Activated CD4-positive, alpha-beta T cell treated with anti-CD3 and anti-CD28 coated beads, Interleukin-2, amount 50 U/mL, for 48 hours (primary cell): ENCODE measurements around the gene CD209.
"Not testable (repeated sequence)": the region's sequence is repeated elsewhere in the genome, so short reads cannot be mapped to it uniquely, and the experiment has no call there.

Experiments used
- DNase-seq, 2 experiments: peaks; one replicate each; pipeline ENCODE4 v3.0.0-alpha.2; 2020

CD209 gene

DNA sequence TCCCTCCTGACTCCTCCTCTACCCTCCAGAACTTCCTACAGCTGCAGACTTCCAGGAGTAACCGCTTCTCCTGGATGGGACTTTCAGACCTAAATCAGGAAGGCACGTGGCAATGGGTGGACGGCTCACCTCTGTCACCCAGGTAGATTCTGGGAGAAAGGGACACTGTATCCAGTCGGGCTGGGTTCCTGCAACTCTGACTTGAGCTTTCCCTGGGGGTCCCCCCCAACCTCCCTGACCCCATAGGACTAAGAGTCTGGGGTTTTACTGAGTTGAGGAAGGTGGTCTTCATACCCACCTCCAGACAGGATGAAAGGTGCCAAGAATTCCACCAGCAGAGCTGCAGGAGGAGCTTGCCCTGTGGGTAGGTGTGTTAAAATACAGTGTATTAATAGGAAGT, 20.2 kb upstream of the CD209 start:
- DNase-seq = no peak

DNA sequence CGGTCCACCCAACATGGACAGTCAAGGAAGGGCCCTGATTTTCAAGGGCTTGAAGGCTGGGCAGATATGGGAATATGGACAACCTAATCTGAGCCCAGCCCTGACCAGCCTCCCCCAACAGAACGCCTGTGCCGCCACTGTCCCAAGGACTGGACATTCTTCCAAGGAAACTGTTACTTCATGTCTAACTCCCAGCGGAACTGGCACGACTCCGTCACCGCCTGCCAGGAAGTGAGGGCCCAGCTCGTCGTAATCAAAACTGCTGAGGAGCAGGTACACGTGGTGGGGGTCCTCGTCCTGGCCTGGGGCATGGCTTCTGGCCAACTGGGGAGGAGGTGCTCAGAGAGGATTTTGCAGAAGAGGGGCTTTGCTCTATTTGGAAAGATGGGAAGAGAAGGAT, 19.2 kb upstream of the CD209 start:
- DNase-seq = no peak

DNA sequence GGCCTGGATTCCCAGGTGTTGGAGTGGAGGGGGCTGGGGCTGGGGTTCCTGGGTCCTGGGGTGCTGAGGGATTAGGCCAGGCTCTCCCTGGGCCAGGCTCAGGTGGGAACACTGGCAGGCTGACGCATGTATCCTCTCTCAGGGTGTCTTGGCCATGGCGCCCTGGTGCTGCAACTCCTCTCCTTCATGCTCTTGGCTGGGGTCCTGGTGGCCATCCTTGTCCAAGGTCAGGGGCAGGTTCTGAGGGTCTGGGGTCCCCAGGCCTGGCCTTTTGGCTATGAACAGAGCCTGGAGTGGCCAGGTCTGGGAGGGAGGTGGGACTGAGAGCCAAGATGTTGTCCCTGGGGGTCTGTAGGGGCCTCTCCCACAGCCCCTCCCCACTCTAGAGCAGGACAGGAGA, 17.7 kb upstream of the CD209 start:
- not testable (repeated sequence) for DNase-seq

DNA sequence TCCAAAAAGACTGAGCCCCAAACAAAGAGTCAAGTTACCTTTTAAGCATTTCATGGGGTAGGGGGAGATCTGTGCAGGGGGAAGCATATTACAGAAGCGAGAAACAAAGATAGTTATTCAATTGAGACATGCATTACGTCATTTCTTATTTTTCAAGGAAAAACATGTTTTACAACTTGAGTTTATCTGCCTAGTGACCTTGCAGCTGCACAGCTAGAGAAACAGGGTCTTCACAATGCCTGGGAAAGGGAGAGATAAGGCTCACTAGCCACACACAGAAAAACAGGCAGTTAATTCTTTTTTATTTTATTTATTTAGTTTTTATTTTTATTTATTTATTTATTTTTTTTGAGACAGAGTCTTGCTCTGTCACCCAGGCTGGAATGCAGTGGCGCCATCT, 16.8 kb upstream of the CD209 start:
- not testable (repeated sequence) for DNase-seq

DNA sequence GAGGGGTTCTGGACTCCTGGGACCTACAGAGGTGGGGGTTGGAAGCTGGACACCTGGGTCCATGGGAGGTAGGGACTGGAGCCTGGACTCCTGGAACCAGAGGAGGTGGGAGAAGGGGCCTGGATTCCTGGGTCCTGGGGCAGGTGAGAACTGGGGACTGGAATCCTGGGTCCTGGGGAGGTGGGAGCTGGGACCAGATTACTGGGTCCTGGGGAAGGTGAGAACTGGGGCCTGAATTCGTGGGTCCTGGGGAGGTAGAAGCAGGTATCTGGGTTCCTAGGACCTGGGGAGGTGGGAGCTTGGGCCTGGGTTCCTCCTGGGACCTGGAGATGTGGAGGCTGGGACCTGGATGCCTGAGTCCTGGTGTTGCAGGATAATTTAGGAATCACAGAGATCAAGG, 16.4 kb upstream of the CD209 start:
- no peak for DNase-seq

DNA sequence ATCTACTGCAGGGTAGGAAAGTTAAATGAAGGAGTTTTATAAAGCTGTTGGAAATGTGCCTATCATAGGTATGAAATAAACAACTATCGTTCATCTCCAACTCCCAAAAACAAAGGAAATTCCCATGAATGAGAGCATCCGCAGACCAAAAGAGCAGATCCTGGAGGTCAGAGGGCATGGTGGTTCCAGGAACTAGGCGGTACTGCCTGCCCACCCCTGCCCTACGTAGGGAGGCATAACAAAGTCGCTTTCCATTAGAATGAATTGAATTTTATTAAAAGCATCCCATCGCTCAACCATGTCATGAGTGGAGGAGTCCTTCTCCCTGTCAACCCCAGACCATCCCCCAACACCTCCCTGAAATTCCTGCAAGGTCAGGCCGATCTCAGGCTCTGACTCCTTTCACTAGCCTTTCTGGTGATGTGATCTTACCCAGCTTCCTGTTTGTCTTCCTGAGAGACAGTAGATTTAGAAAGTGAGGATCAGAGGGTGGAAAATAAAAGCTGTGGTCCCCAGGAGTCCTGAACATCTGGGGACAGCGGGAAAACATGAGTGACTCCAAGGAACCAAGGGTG, 15.5 kb upstream of the CD209 start, which contains the start of gene CLEC4M:
Gene CLEC4M, plus strand, starts transcription at position 525 of the 575 bp plus-strand sequence. Its CDS starts 24 bp downstream, at position 549.
- no peak for DNase-seq

DNA sequence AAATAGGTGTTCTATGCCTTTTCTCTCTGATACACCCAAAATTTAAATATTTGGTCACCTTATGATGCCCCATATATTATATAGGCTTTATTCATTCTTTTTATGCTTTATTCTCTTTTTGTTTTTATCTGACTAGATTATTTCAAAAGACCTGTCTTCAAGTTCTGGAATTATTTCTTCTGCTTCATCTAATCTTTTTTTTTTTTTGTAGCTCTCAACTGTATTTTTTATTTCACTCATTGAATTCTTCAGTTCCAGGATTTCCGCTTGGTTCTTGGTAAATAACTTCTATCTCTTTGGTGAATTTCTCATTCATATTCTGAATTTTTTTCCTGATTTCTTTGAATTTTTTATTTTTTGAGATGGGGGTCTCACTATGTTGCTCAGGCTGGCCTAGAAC, 11.8 kb upstream of the CD209 start:
- no peak for DNase-seq

DNA sequence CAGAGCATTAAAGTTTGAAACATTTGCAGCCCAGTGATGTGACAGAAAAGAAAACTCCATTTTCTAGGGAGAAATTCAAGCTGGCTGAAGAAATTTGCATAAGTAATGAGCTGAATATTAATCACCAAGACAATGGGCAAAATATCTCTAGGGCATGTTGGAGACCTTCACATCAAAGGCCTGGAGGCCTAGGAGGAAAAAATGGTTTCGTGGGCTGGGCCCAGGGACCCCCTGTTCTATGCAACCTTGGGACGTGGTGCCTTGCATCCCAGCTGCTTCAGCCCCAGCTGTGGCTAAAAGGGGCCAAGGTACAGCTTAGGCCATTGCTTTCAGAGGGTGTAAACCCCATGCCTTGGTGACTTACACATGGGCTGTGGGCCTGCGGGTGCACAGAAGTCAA, 10.0 kb upstream of the CD209 start:
- DNase-seq = no peak

DNA sequence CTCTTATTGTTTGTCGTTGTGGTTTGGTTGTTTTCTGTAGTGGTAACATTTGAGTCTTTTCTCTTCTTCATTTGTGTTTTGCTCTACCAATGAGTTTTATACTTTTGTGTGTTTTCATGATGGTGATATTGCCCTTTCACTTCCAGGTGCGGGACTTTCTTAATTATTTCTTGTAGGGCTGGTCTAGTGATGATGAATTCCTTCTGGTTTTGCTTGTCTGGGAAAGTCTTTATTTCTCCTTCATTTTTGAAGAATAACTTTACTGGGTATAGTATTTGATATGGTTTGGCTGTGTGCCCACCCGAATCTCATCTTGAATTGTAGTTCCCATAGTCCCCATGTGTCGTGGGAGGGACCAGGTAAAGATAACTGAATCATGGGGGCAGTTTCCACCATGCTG, 8.9 kb upstream of the CD209 start:
- no peak for DNase-seq

DNA sequence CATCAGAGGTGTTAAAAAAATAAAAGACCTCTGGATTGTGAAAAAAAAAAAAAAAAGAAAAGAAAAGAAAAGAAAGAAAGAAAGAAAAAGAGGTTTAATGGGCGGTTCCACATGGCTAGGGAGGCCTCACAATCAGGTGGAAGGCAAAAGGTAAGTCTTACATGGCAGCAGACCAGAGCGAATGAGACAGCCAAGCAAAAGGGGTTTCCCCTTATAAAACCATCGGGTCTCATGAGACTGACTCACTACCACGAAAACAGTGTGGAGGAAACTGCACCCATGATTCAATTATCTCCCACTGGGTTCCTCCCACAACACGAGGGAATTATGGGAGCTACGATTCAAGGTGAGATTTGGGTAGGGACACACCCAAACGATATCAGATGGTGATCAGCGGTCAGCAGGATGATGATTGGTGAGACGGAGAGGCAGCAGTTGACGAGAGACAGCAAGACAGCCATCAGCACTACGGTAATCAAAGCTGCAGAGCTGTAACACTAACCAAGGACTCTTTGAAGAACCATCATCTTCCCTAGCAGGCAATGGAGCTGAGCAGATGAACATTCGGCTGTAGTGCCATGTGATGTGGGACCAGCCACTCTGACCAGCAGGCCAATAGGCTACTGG, 3.9 kb upstream of the CD209 start:
- peak; percentile 32 to 52 for DNase-seq

DNA sequence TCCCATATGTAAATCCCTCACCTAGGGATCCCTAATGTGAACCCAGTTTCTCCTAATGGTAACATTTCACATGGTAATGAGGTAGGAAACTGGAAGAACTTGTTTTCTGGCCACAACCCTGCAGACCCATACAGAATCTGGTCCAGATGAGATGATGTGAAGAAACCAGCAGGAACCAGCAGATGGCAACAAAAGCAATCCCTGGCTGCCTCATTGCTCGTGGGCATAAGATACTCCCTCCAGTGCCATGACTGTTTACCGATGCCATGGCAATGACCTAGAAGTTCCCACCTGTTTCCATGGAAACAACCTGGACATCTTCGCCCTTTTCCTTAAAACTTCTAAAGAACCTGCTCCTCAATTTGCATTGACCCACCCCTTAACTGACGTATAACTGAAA, 1.4 kb upstream of the CD209 start:
- no peak for DNase-seq

DNA sequence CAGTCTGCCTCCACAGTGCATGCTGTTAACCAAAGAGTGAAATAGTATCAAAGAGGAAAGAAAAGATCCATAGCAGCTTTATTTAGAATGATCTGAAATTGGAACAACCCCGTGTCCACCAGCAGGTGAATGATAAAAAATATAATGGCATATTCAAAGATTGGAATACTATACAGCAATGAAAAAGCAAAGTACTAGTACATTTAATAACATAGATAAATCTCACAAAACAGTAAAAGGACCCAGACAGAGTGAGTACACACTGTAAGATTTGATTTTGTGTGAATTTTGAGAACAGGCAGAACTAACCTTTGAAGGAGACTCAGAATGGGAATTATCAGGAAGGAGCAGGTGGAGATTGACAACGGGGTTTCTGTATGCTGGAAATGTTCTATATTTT, 837 bp upstream of the CD209 start:
- DNase-seq = no peak

DNA sequence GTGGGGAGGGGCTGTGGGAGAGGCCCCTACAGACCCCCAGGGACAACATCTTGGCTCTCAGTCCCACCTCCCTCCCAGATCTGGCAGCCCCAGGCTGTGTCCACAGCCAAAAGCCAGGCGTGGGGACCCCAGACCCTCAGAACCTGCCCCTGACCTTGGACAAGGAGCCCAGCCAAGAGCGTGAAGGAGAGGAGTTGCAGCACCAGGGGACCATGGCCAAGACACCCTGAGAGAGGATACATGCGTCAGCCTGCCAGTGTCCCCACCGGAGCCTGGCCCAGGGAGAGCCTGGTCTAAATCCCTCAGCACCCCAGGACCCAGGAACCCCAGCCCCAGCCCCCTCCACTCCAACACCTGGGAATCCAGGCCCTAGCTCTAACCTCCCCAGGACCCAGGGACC, 1.0 kb downstream of the CD209 start:
- DNase-seq = not testable (repeated sequence)

DNA sequence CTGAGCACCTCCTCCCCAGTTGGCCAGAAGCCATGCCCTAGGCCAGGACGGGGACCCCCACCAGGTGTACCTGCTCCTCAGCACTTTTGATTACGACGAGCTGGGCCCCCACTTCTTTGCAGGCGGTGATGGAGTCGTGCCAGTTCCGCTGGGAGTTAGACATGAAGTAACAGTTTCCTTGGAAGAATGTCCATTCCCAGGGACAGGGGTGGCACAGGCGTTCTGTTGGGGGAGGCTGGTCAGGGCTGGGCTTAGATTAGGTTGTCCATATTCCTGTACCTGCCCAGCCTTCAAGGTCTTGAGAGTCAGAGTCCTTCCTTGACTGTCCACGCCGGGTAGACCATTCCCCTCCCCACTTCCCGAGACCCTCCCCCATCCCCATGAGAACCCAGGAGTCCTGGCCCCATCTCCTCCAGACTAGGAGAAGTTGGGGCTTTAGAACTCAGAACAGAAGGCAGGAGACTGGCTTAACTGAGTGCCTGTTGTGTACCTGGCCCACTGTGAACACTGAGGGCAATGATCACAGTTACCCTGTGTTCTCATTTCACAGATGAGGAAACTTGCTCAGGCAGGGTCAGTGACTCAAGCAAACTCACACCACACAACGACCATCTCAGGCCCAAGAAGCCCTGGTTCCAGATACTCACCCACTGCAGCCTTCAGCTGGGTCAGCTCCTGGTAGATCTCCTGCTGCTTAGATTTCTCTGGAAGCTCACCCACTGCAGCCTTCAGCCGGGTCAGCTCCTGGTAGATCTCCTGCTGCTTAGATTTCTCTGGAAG, 2.3 kb downstream of the CD209 start:
- no peak for DNase-seq

DNA sequence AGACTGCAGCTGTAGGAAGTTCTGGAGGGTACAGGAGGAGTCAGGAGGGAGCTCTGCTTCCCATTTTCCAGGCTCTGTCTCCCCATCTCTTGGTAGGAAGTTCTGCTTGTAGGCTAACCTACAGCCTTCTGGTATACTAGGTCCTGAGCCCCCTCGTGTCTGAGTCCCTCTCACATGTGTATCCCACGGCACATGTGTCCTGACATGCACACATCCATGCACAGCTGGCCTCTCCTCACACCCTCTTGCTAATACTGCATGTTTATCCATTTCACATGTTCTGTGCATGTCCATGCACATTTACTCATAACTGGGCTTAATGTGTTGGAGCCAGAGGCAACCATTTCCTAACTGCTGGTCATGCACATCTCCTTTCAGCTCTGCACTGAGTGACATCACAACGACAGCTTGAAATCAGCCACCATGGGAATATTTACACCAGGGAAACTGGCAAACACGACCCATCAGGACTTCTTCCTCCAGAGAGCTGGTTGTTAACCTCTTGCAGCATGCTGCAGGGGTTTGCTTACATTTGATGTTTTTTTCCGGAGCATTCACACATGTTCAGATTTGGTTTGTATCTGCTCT, 3.0 kb downstream of the CD209 start:
- no peak for DNase-seq

DNA sequence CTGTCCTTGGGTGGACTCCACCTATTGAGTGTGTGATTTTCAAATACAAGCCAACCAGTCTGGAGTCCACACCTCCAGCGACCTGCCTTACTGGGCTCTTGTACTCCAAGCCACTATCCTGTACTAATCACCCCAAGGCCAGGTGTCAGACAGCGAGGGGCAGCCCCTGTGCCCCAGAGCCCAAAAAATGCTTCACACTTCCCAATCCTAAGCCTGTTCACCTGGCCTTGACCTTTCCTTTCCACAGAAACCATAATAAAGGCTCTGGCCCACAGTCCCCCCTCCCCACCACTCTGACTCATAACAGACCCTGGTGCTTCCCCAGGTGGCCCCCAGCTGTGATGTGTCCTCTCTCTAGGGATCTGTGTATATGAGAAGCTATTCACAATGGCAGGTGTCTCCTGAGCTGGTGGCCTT, 3.9 kb downstream of the CD209 start:
- DNase-seq = no peak

DNA sequence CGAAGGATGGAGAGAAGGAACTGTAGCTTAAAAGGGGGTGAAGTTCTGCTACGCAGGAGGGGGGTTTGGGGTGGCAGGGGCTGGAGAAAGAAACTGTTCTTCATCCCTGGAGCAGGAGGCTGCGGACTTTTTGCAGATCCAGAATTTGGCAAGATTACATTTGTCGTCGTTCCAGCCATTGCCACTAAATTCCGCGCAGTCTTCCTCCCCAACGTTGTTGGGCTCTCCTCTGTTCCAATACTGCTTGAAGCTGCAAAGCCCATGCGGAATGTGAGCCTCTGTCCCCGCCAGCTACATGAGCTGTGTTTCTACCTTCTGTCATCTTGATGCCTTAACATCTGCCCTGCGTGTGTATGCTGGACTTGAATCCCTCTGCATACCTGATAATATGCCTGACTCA, 4.3 kb downstream of the CD209 start:
- DNase-seq = no peak

DNA sequence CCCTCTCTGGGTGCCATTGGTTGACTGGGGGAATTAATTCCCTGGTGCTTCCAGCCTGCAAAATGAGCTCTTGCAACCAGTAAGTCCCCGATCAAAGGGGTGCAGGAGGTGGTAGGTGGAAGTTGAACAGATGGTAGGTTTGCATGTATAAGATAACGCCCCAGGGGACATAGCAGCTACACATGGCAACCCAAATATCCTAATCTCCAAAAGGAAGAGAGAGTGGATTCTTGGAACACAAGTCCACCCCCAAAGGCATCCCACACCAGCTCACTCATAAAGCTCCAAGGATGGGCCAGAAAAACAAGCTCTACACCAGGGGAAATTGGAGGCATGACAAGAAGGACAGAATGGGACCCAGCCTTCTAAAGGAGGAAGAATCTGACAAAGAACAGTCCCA, 4.8 kb downstream of the CD209 start:
- no peak for DNase-seq

DNA sequence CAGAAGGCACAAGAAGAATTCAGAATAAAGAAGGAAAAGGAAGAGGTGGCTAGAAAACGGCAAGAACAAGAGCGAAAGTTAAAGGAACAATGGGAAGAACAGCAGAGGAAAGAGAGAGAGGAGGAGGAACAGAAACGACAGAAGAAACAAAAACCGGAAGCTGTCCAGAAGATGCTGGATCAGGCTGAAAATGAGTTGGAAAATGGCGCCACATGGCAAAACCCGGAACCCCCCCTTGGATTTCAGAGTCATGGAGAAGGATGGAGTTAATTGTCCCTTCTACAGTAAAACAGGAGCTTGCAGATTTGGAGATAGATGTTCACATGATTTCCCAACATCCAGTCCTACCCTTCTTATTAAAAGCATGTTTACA, 6.7 kb downstream of the CD209 start:
- DNase-seq = no peak

DNA sequence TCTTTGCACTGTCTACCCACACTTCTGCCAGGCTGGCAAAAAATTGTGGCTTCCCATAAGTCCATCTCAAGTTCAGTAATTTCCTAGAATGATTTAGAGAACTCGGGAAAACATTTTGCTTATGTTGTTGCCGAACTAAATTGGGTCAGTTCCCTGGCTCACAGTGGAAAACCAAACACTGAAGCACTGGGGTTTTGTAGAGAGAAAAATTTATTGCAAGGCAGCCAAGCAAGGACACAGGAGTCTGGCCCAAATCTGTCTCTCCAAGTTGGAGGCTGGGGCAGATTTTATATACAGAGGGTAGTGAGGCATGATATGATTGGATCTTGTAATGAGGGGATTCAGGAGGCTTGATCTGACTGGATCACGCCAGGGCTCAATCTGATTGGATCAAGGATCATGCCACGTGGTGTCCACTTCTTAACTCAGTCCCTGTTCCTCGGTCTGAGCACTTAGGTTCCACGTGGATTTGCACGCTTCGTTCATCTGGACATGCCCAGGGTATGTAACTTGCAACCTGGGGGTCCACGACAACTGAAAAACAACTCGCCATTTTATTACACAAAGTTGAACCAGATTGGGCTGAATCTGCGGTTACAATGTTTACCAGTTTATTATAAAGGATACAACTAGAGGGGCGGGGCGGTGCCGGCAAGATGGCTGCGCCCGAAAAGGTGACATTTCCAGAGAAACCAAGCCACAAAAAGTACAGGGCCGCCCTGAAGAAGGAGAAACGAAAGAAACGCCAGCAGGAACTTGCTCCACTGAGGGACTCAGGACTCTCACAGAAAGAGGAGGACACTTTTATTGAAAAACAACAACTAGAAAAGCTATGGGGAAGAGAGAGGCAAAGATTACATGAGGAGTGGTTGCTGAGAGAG, 7.3 kb downstream of the CD209 start:
- DNase-seq = no peak

DNA sequence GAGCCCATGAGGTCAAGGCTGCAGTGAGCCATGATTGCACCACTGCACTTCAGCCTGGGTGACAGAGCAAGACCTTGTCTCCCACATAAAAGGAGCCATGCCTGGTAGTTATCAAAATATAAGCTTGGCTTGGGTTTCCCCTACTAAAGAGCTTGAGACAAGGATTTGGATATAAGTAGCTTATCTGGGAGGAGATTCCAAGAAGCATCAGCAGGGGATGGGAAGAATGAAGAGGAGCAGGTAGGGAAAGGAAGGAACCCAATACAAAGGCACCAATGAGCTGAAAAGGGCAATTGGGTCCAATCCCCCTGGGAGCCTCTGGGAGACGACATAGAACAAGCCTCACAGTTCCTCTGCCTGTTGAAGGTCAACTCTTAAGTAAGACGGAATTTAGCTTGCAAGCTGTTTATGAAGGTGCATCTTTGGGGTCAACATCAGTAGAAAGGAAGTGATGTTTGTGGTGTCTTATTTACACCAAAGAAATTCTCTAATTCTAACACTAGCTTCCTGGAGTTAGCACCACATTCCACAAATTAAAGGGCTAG, 8.1 kb downstream of the CD209 start:
- no peak for DNase-seq

DNA sequence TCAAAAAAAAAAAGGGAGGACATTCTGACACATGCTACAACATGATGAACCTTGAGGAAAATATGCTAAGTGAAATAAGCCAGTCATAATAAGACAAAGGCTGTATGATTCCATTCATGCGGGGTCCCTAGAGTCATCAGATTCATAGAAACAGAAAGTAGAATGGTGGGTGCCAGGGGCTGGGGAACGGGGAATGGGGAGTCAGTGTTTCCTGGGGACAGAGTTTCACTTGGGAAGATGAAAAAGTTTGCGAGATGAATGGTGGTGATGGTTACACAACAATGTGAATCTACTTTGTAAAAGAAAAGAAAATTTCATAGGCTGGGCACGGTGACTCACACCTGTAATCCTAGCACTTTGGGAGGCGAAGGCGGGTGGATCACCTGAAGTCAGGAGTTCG, 9.3 kb downstream of the CD209 start:
- peak; percentile 52 to 67 for DNase-seq

DNA sequence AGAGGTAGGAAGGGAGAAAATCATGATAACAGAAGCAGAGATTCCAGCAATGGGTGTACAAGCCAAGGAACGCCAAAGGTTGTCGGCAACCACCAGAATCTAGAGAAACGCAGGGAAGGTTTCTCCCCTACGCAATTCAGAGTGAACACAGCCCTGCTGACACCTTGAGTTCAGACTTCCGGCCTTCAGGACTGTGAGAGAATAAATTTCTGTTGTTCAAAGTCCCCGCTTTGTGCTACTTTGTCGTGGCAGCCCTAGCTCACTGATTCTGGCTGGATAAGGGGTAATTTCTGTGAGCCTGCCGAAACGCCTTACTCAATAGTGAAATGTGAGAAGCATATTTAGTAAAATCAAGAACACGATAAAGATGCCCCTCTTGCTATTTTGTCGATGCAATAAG, 10.1 kb downstream of the CD209 start:
- DNase-seq = no peak
